HCT116 (cell line): ENCODE data around the gene OTUD5. TPM values are rescaled to one million over a fixed set of nuclear protein-coding genes. Genes with fewer than 3 reads are reported as not detected.

ENCODE experiments used
- ATAC-seq: fragments of 200-7000 bp; cut with Tn5 transposase; 2 replicates; pipeline ENCODE4 v1.9.1; 2020; ENCODE audit warnings: mild to moderate bottlenecking, moderate library complexity
- BruUV-seq: library from RNA; stranded (reverse); fragments of 400-500 nt; replicated peaks from 2 replicates; lab custom pipeline; 2021; lab: Mats Ljungman, UMichigan
- CTCF ChIA-PET: fragments of 300-600 bp; sonication (Branson Sonifier 250); formaldehyde crosslinking; loops from one replicate; lab custom pipeline; 2021; ENCODE audit warnings: antibody characterized with exemption; lab: Charles Lee
- POLR2A ChIA-PET: fragments of 300-600, 350-600 bp; sonication (Branson Sonifier 250); formaldehyde crosslinking; loops from one replicate; lab custom pipeline; 2021; ENCODE audit warnings: antibody characterized with exemption; lab: Charles Lee
- RAD21 ChIA-PET, 2 experiments: fragments of 300-600 bp; sonication (Branson Sonifier 250); formaldehyde crosslinking; loops; one replicate each; lab custom pipeline; 2023; ENCODE audit warnings: low total read pairs in 2 of 2; ENCODE audit not compliant: uncharacterized antibody in 2 of 2, unreplicated experiment in 2 of 2, low non-redundant PET in 1 of 2; lab: Charles Lee
- DNase-seq: peaks from one replicate; pipeline ENCODE4 v3.0.0-alpha.2; 2010; ENCODE audit warnings: low read depth, low spot score
- H2AFZ ChIP-seq: fragments of 200-600 bp; shearing (Covaris generic), sonication (generic); 2 replicates; pipeline ENCODE4 v1.6.1; 2017; ENCODE audit warnings: low read depth, mixed run types, mixed read lengths, antibody characterized with exemption, low read length; ENCODE audit not compliant: poor library complexity, severe bottlenecking
- H3K27ac ChIP-seq: 2 replicates; pipeline ENCODE4 v1.5.1; 2012; ENCODE audit warnings: low read depth, low read length
- H3K27me3 ChIP-seq: fragments of 200-600 bp; sonication (generic); 2 replicates; pipeline ENCODE4 v1.6.1; 2016; ENCODE audit warnings: mixed run types, low read length, mixed read lengths; ENCODE audit not compliant: insufficient read depth
- H3K36me3 ChIP-seq, 2 experiments: fragments of 200-500 bp in 1 of 2; fragments of 200-600 bp in 1 of 2; sonication (Bioruptor generic) in 1 of 2; sonication (generic) in 1 of 2; 2 replicates each; pipeline versions ENCODE4 v1.5.1 to v1.6.1; 2014 to 2016; ENCODE audit warnings: low read length in 2 of 2, inconsistent platforms in 1 of 2, mixed read lengths in 1 of 2, mixed run types in 1 of 2; ENCODE audit not compliant: insufficient read depth in 2 of 2, control insufficient read depth in 1 of 2
- H3K4me1 ChIP-seq, 2 experiments: fragments of 200-600 bp in 1 of 2; sonication (generic) in 1 of 2; 2 replicates each; pipeline versions ENCODE4 v1.5.1 to v1.6.1; 2012 to 2017; ENCODE audit warnings: low read length in 2 of 2, inconsistent platforms in 1 of 2, mild to moderate bottlenecking in 1 of 2, mixed read lengths in 1 of 2, mixed run types in 1 of 2, moderate library complexity in 1 of 2; ENCODE audit not compliant: insufficient read depth in 2 of 2, control insufficient read depth in 1 of 2
- H3K4me2 ChIP-seq: fragments of 200-600 bp; sonication (generic); 2 replicates; pipeline ENCODE4 v1.6.1; 2017; ENCODE audit warnings: mixed run types, low read length, mixed read lengths
- H3K4me3 ChIP-seq, 2 experiments: fragments of 200-600 bp in 1 of 2; sonication (generic) in 1 of 2; replicated peaks in 1 of 2; 2 replicates each; pipeline ENCODE4 v1.5.1; 2011 to 2016; ENCODE audit warnings: low read length in 2 of 2, control low read depth in 1 of 2, low read depth in 1 of 2, mild to moderate bottlenecking in 1 of 2, mixed read lengths in 1 of 2, mixed run types in 1 of 2
- H3K79me2 ChIP-seq: fragments of 200-600 bp; sonication (generic); 2 replicates; pipeline ENCODE4 v1.6.1; 2017; ENCODE audit warnings: mild to moderate bottlenecking, mixed run types, low read length, moderate library complexity, mixed read lengths; ENCODE audit not compliant: insufficient read depth
- H3K9ac ChIP-seq: fragments of 200-600 bp; sonication (generic); 2 replicates; pipeline ENCODE4 v1.6.1; 2016; ENCODE audit warnings: low read length, mixed read lengths
- H3K9me2 ChIP-seq: fragments of 200-600 bp; sonication (generic), shearing (Covaris generic); 2 replicates; pipeline ENCODE4 v1.6.1; 2017; ENCODE audit warnings: mixed run types, mild to moderate bottlenecking, moderate library complexity; ENCODE audit not compliant: insufficient read depth
- H3K9me3 ChIP-seq, 2 experiments: fragments of 200-500 bp in 1 of 2; fragments of 200-600 bp in 1 of 2; sonication (Bioruptor generic) in 1 of 2; sonication (generic) in 1 of 2; 2 replicates each; pipeline ENCODE4 v1.6.1; 2014 to 2017; ENCODE audit warnings: low read length in 2 of 2, mixed read lengths in 2 of 2, inconsistent platforms in 1 of 2, low read depth in 1 of 2, mild to moderate bottlenecking in 1 of 2, mixed run types in 1 of 2, moderate library complexity in 1 of 2; ENCODE audit not compliant: control insufficient read depth in 1 of 2, insufficient read depth in 1 of 2
- H4K20me1 ChIP-seq: fragments of 200-600 bp; sonication (generic), shearing (Covaris generic); 2 replicates; pipeline ENCODE4 v1.6.1; 2017; ENCODE audit warnings: mixed run types, mild to moderate bottlenecking, moderate library complexity; ENCODE audit not compliant: insufficient read depth
- CBX3 ChIP-seq: IDR thresholded peaks from 2 replicates; pipeline ENCODE4 v1.6.1; 2012; ENCODE audit warnings: low read depth
- EGR1 ChIP-seq: IDR thresholded peaks from 2 replicates; pipeline ENCODE4 v1.6.1; 2012; ENCODE audit warnings: low read depth
- ELF1 ChIP-seq: IDR thresholded peaks from 2 replicates; pipeline ENCODE4 v1.6.1; 2012; ENCODE audit warnings: low read depth, borderline replicate concordance
- FOSL1 ChIP-seq: IDR thresholded peaks from 2 replicates; pipeline ENCODE4 v1.6.1; 2012; ENCODE audit warnings: low read depth
- MAX ChIP-seq: IDR thresholded peaks from 2 replicates; pipeline ENCODE4 v1.6.1; 2012
- POLR2A ChIP-seq: IDR thresholded peaks from 2 replicates; pipeline ENCODE4 v1.7.0; 2011; ENCODE audit warnings: borderline replicate concordance; ENCODE audit not compliant: insufficient read depth, insufficient read length; ENCODE audit errors: extremely low read depth
- POLR2AphosphoS5 ChIP-seq: IDR thresholded peaks from 2 replicates; pipeline ENCODE4 v1.6.1; 2011; ENCODE audit warnings: mild to moderate bottlenecking, low read depth, low read length, moderate library complexity
- SP1 ChIP-seq: IDR thresholded peaks from 2 replicates; pipeline ENCODE4 v1.6.1; 2012; ENCODE audit warnings: low read depth
- ZFX ChIP-seq: fragments of 450-650 bp; IDR thresholded peaks from 2 replicates; pipeline ENCODE4 v1.6.1; 2017
- intact Hi-C: fragments of 100-400 bp; cut with micrococcal nuclease; formaldehyde crosslinking; loops from 2 replicates; pipeline ENCODE4 v1.10.0; 2022
- total RNA-seq: library from RNA; stranded (reverse); gene quantifications from one replicate; pipeline ENCODE4 v1.2.1, GENCODE V29; 2021; ENCODE audit not compliant: unreplicated experiment
- TF ChIP-seq, protein P1 (sequence below): IDR thresholded peaks from 2 replicates; pipeline ENCODE4 v1.6.1; 2012
- TF ChIP-seq, protein P2 (sequence below), 3 experiments: fragments of 200-600 bp in 1 of 3; sonication (generic) in 1 of 3; IDR thresholded peaks in 2 of 3; conservative IDR thresholded peaks in 1 of 3; 2 replicates each; pipeline ENCODE4 v1.5.1; 2012 to 2017; ENCODE audit warnings: low read depth in 2 of 3, low read length in 2 of 3, antibody characterized with exemption in 1 of 3, borderline replicate concordance in 1 of 3, control low read depth in 1 of 3, mild to moderate bottlenecking in 1 of 3, mixed read lengths in 1 of 3, mixed run types in 1 of 3, moderate library complexity in 1 of 3; ENCODE audit not compliant: insufficient read depth in 1 of 3

Gene OTUD5
- total RNA-seq, 1 experiment from 2014 or later, result 42.6 TPM

- TF ChIP-seq, protein P1, sequence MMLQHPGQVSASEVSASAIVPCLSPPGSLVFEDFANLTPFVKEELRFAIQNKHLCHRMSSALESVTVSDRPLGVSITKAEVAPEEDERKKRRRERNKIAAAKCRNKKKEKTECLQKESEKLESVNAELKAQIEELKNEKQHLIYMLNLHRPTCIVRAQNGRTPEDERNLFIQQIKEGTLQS, result no peak
- TF ChIP-seq CBX3, result no peak
- TF ChIP-seq EGR1, result no peak
- no peak for TF ChIP-seq MAX
- no peak for TF ChIP-seq SP1
- no peak for TF ChIP-seq ELF1
- no peak for TF ChIP-seq POLR2AphosphoS5
These were observed 33.1 kb downstream of the OTUD5 start (continued) for GRCh38 chrX:48924270-48924669.

- H3K27me3 ChIP-seq, result no peaks in the 10 kb centered on the region
- H3K9me2 ChIP-seq, result no peaks in the 10 kb centered on the region
- no TSS peak for BruUV-seq
- ChIA-PET POLR2A (no interaction called here), RAD21 (no interaction called here), CTCF (no interaction called here)
- H2AFZ ChIP-seq, result no peak overlapping the region
- peaks cover 3 to 11% of the 10 kb centered on the region in 2 experiments; a peak in 2 of 4 replicates for H3K4me1 ChIP-seq
- no peaks in the 10 kb centered on the region for H4K20me1 ChIP-seq
- no peaks in the 10 kb centered on the region for H3K9me3 ChIP-seq
- peaks cover 9% of the 10 kb centered on the region; the same call in 1 of the 2 replicates for H3K79me2 ChIP-seq
- no peak overlapping the region for H3K4me2 ChIP-seq
- no peak overlapping the region for H3K27ac ChIP-seq
- ATAC-seq (no peak), DNase-seq (no peak)
- H3K9ac ChIP-seq, result no peak overlapping the region
- intact Hi-C loops, result no loop called here
- H3K4me3 ChIP-seq, result no peak overlapping the region
- peaks cover 0 to 7% of the 10 kb centered on the region in 2 experiments; a peak in 2 of 4 replicates for H3K36me3 ChIP-seq
- TF ChIP-seq, protein P2, sequence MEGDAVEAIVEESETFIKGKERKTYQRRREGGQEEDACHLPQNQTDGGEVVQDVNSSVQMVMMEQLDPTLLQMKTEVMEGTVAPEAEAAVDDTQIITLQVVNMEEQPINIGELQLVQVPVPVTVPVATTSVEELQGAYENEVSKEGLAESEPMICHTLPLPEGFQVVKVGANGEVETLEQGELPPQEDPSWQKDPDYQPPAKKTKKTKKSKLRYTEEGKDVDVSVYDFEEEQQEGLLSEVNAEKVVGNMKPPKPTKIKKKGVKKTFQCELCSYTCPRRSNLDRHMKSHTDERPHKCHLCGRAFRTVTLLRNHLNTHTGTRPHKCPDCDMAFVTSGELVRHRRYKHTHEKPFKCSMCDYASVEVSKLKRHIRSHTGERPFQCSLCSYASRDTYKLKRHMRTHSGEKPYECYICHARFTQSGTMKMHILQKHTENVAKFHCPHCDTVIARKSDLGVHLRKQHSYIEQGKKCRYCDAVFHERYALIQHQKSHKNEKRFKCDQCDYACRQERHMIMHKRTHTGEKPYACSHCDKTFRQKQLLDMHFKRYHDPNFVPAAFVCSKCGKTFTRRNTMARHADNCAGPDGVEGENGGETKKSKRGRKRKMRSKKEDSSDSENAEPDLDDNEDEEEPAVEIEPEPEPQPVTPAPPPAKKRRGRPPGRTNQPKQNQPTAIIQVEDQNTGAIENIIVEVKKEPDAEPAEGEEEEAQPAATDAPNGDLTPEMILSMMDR (IDR thresholded peaks at IDR 0.05 in 2 of 3, conservative IDR thresholded peaks at IDR 0.05 in 1 of 3; ENCODE audit: borderline replicate concordance in 1 of 3, insufficient read depth in 1 of 3, low read depth in 2 of 3, low read length in 2 of 3), result no peak
- TF ChIP-seq FOSL1, result no peak
- no peak for TF ChIP-seq CBX3
- TF ChIP-seq, protein P1, result no peak
- TF ChIP-seq ELF1, result no peak
- no peak for TF ChIP-seq POLR2A
- TF ChIP-seq POLR2AphosphoS5, result no peak
- no peak for TF ChIP-seq ZFX
- no peak for TF ChIP-seq MAX
- TF ChIP-seq, all 23 proteins: peak for 0
These were observed 33.6 kb downstream of the OTUD5 start for GRCh38 chrX:48923771-48924170.
